A673 (cell line): Measurements from ENCODE around the gene ERMN.

Source experiments
- EZH2 ChIP-seq: fragments of 200-600 bp; sonication (generic); IDR thresholded peaks from 2 replicates; pipeline ENCODE4 v1.6.1; 2017; ENCODE audit warnings: borderline replicate concordance, low read depth, mild to moderate bottlenecking, mixed read lengths, antibody characterized with exemption, low read length; ENCODE audit not compliant: poor library complexity, severe bottlenecking
- TF ChIP-seq, protein P1 (sequence below): fragments of 300-800, 200-600 bp; sonication (generic); conservative IDR thresholded peaks from 2 replicates; pipeline ENCODE4 v1.5.1; 2017; ENCODE audit warnings: low read depth, mild to moderate bottlenecking, antibody characterized with exemption, low read length, moderate library complexity, mixed read lengths

DNA sequence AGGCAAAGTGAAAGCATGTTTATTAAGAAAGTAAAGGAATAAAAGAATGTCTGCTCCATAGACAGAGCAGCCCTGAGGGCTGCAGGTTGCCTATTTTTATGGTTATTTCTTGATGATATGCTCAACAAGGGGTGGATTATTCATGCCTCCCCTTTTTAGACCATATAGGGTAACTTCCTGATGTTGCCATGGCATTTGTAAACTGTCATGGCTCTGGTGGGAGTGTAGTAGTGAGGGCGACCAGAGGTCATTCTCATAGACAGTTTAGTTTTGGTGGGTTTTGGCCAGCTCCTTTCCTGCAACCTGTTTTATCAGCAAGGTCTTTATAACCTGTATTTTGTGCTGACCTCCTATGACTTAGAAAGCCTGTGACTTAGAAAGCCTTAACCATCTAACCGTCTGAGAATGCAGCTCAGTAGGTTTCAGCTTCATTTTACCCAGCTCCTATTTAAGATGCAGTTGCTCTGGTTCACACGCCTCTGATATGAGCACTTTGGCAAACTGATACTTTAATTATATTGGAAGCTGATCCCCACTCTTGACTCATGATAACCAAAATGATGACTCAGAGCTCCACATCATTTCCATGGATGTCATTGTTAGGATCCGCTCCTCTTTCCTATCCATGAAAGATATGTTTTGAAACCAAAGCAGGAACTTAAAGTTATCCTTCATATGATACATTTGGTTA is 14.5 kb upstream of the ERMN start:
- TF ChIP-seq, protein P1, sequence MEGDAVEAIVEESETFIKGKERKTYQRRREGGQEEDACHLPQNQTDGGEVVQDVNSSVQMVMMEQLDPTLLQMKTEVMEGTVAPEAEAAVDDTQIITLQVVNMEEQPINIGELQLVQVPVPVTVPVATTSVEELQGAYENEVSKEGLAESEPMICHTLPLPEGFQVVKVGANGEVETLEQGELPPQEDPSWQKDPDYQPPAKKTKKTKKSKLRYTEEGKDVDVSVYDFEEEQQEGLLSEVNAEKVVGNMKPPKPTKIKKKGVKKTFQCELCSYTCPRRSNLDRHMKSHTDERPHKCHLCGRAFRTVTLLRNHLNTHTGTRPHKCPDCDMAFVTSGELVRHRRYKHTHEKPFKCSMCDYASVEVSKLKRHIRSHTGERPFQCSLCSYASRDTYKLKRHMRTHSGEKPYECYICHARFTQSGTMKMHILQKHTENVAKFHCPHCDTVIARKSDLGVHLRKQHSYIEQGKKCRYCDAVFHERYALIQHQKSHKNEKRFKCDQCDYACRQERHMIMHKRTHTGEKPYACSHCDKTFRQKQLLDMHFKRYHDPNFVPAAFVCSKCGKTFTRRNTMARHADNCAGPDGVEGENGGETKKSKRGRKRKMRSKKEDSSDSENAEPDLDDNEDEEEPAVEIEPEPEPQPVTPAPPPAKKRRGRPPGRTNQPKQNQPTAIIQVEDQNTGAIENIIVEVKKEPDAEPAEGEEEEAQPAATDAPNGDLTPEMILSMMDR: no peak
- TF ChIP-seq EZH2: no peak
